D721Med (cell line): ENCODE data around the gene PARP2.

Source experiments
- DNase-seq: peaks from one replicate; pipeline ENCODE4 v3.0.0; 2011; ENCODE audit warnings: low spot score; ENCODE audit not compliant: insufficient read length
- FAIRE-seq: peaks from 2 replicates; lab custom pipeline; 2011; peaks lifted over from hg19 to GRCh38; lab: Jason Lieb, UNC
- CTCF ChIP-seq: IDR thresholded peaks from 2 replicates; pipeline ENCODE4 v1.5.1; 2012; ENCODE audit warnings: mild to moderate bottlenecking, control low read depth; ENCODE audit not compliant: insufficient read depth; ENCODE audit errors: missing control alignments

The PARP2 gene

DNA sequence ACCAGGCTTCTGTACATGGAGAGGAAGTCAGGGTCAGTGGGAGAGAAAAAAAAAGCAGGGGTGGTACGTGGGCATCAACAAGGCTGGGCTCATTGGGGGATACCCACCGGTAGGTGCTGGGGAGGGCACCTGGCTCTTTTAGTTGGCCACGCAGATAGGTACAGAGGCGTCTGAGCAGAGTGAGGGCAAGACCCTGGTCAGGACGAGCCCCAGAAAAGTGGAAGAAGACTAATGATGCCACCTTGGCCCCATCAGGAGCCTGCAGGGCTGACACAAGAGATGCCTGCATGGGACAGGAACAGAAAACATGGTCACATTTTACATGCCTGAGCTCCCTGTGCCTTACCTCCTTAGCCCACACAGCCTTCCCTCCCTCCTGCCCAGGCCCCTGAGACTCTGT lies 40.2 kb downstream of the PARP2 start:
- FAIRE-seq: no peak
- no peak for DNase-seq
- TF ChIP-seq CTCF: no peak

- FAIRE-seq (no peak), DNase-seq (no peak)
- TF ChIP-seq CTCF: no peak
Observed at GRCh38 chr14:20384321-20384720, 40.9 kb downstream of the PARP2 start.

GRCh38 chr14:20384886-20385285 lies 41.5 kb downstream of the PARP2 start:
- DNase-seq: no peak
- TF ChIP-seq CTCF: no peak
- no peak for FAIRE-seq

DNA sequence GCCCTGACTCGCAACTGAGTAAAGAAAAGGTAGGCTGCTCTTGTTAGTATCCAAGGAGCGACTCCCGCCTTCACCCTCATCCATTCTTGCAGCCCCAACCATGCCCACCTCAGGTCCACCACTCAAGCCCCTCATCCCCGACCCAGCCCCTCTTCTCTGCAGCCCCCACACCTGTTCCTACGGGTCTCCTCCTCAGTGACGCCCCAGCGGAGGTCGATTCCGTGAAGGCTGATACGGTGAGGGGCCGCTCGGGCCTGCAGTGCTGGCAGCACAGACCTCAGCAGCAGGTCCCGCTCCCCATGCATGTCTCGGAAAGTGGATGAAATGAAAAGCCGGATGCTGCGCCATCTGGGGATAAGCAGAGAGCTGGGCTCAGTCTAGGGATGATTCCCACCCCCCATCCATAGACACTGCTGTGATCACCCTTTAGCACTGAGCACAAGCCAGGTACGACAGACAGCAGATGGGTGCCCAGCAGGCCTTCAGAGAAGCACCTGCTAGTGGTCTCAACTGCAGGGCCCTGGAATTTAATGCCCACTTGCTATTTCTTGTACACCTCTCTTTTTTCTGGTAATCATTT lies 42.9 kb downstream of the PARP2 start:
- TF ChIP-seq CTCF: no peak
- DNase-seq: no peak

DNA sequence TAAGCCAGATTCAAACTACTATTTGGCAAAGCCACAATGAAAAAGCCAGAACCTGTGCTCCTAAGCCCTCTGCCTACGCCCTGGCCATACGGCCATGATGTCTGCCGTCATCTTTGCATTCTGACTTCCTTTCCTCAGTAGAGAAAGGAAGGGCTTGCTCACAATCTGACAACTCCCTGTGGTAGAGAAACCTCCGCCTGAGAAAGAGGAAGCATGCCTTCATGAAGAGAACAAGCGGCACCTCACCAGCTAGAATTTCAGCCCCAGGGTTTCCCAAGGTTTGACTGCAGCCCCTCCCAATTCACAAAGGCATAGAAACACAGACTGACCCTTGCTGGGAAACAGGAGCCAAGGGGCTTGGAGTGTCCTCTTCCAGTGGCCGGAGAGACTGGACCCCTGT lies 44.1 kb downstream of the PARP2 start:
- no peak for FAIRE-seq
- DNase-seq: no peak
- no peak for TF ChIP-seq CTCF

More for the DNA sequence above, 42.9 kb downstream of the PARP2 start:
- FAIRE-seq: no peak

DNA sequence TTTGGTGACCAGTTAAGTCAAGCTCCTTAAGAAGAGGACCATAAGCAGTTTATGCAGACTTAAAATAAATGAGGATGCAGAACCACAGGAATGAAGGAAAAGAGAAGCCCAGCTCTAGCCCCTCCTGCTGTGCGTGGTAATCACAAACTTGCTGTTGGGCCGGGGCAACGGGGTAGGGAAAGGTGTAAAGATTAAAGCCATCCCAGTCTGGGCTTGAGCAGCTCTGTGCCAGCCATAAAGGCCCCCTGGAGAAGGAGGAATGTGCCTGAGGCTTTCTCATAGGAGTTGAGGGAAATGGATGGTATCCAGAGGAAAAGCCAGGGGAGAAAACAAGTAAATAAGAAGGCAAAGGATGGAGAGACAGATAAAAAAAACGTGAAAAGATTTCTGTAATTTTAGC lies 44.7 kb downstream of the PARP2 start:
- FAIRE-seq (no peak), DNase-seq (no peak)
- no peak for TF ChIP-seq CTCF

DNA sequence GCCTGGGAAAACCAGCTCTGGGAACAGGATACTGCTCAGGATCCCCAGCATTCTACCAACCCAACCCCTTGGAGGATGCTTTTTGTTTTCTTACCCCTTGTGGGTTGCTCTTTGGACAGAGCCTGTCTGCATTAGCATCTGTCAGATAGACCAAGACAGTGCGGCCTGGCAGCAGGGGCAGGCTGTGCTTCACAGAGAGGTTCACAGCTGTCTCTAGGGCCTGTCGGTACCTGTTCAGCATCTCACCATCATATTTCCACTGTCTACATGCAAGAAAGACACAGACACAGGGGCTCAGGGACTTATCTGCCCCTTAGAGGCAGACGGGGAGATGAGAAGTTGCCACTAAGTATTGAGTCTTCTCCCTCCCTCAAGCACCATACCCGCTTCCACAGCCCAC lies 48.1 kb downstream of the PARP2 start:
- DNase-seq: no peak
- FAIRE-seq: no peak
- no peak for TF ChIP-seq CTCF
